CD8-positive, alpha-beta memory T cell (primary cell): Measurements from ENCODE around the gene ING1. TPM values are rescaled to one million over a fixed set of nuclear protein-coding genes. Genes with fewer than 3 reads are reported as not detected.

ENCODE experiments used
- CTCF ChIA-PET: fragments of 350-600 bp; sonication (Branson Sonifier 250); formaldehyde crosslinking; loops from one replicate; lab custom pipeline; 2021; ENCODE audit warnings: antibody characterized with exemption; lab: Charles Lee
- POLR2A ChIA-PET: fragments of 350-600 bp; sonication (Branson Sonifier 250); formaldehyde crosslinking; loops from one replicate; lab custom pipeline; 2021; ENCODE audit warnings: antibody characterized with exemption; lab: Charles Lee
- DNase-seq, 5 donors: peaks; one replicate each; pipeline versions ENCODE4 v3.0.0 to v3.0.0-alpha.2; 2020 to 2022; ENCODE audit warnings: mixed read lengths in 1 of 5
- H3K27ac ChIP-seq: one replicate; pipeline ENCODE4 v1.7.0; 2013; ENCODE audit warnings: low read depth, mild to moderate bottlenecking, low read length, moderate library complexity
- H3K27me3 ChIP-seq: 2 replicates; pipeline ENCODE4 v1.7.0; 2013; ENCODE audit warnings: low read length, mild to moderate bottlenecking; ENCODE audit not compliant: insufficient read depth, poor library complexity, severe bottlenecking
- H3K36me3 ChIP-seq: 2 replicates; pipeline ENCODE4 v1.7.0; 2013; ENCODE audit warnings: mild to moderate bottlenecking, low read length, moderate library complexity; ENCODE audit not compliant: insufficient read depth
- H3K4me1 ChIP-seq: 2 replicates; pipeline ENCODE4 v1.7.0; 2013; ENCODE audit warnings: mild to moderate bottlenecking, low read length, moderate library complexity; ENCODE audit not compliant: insufficient read depth
- H3K4me3 ChIP-seq: 2 replicates; pipeline ENCODE4 v1.7.0; 2013; ENCODE audit warnings: mild to moderate bottlenecking, low read length
- H3K9me3 ChIP-seq: 2 replicates; pipeline ENCODE4 v1.7.0; 2013; ENCODE audit warnings: mild to moderate bottlenecking, low read length
- H3K27ac Mint-ChIP-seq, 8 donors: one replicate each; pipeline ENCODE4 v1.8.0; 2020 to 2021; ENCODE audit warnings: mixed read lengths in 8 of 8, mild to moderate bottlenecking in 6 of 8, inconsistent platforms in 3 of 8, moderate library complexity in 3 of 8
- H3K27me3 Mint-ChIP-seq, 2 donors: one replicate each; pipeline ENCODE4 v1.8.0; 2020 to 2021; ENCODE audit warnings: mixed read lengths in 2 of 2, mild to moderate bottlenecking in 1 of 2, moderate library complexity in 1 of 2
- H3K36me3 Mint-ChIP-seq, 3 donors: one replicate each; pipeline ENCODE4 v1.8.0; 2020 to 2021; ENCODE audit warnings: mixed read lengths in 3 of 3, inconsistent platforms in 1 of 3, mild to moderate bottlenecking in 1 of 3
- H3K4me1 Mint-ChIP-seq, 3 donors: one replicate each; pipeline ENCODE4 v1.8.0; 2020 to 2021; ENCODE audit warnings: mixed read lengths in 3 of 3, inconsistent platforms in 1 of 3, mild to moderate bottlenecking in 1 of 3
- H3K4me3 Mint-ChIP-seq, 7 donors: one replicate each; pipeline ENCODE4 v1.8.0; 2020 to 2021; ENCODE audit warnings: mixed read lengths in 7 of 7, mild to moderate bottlenecking in 6 of 7, moderate library complexity in 4 of 7, inconsistent platforms in 2 of 7
- H3K9me3 Mint-ChIP-seq, 5 donors: one replicate each; pipeline ENCODE4 v1.8.0; 2020 to 2022; ENCODE audit warnings: mixed read lengths in 5 of 5, mild to moderate bottlenecking in 3 of 5, moderate library complexity in 2 of 5, inconsistent platforms in 1 of 5
- polyA plus RNA-seq: library from polyadenylated mRNA; unstranded; fragments of 300-500 nt; fragmentation: Illumina TruSeq; gene quantifications from one replicate; pipeline ENCODE4 v1.2.3, GENCODE V29; 2021
- total RNA-seq, 2 experiments: library from RNA; stranded (reverse); gene quantifications; one replicate each; pipeline ENCODE4 v1.2.3, GENCODE V29; 2021

The ING1 gene
- total and polyA plus RNA-seq, 3 experiments from 2014 or later = 16.6 to 18.5 (median 16.9) TPM

- Mint-ChIP-seq H3K4me1 (peaks cover 41 to 74% (median 60%) of the 10 kb centered on the region in 3 donors), H3K27ac (peak overlapping the region in 2 of 8 donors; percentile 6 to 28), H3K36me3 (peaks cover 0 to 52% (median 13%) of the 10 kb centered on the region in 3 donors), H3K9me3 (no peaks in the 10 kb centered on the region), H3K27me3 (no peaks in the 10 kb centered on the region), H3K4me3 (peak overlapping the region in 2 of 7 donors; percentile 8 to 16)
- H3K9me3 ChIP-seq = no peaks in the 10 kb centered on the region
- no peak overlapping the region for H3K27ac ChIP-seq
- no peaks in the 10 kb centered on the region for H3K27me3 ChIP-seq
- peaks cover 25% of the 10 kb centered on the region for H3K4me1 ChIP-seq
- ChIA-PET POLR2A (no interaction called here), CTCF (interaction anchor here (1.2 to 2.1 kb wide), 2 partner anchors 20 to 116 kb away, joined by 5 to 8 read pairs; no protein-coding TSS in a partner anchor)
- H3K36me3 ChIP-seq = peaks cover 27% of the 10 kb centered on the region
- no peak for DNase-seq
- no peak overlapping the region for H3K4me3 ChIP-seq
These were observed 10.6 kb upstream of the ING1 start for GRCh38 chr13:110702591-110703526.

DNA sequence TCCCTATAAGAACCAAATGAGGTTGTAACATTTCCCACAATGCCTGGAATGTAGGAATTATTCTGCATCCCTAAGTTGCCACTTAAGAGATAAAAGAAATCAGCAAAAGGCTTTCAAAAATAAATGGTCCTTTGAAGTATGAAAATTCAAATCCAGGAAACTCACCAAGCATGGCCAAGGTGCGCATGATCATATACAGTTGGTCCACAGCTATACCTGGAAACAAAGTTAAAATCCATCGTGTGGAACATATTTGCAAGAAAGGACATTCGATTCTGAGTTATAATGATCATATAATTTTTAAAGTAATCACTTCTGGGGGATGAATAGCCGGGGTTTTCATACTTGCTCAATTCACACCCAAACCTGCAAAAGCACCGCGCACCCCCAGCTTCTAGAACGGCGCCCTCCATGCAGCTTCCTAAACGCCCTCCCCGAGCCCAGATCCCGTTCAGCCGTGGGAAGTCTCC is 8.1 kb upstream of the ING1 start:
- Histone ChIP-seq H3K9me3 (no peaks in the 10 kb centered on the region), H3K27ac (peak overlapping the region; percentile 62), H3K36me3 (peaks cover 7% of the 10 kb centered on the region), H3K27me3 (no peaks in the 10 kb centered on the region), H3K4me3 (peak overlapping the region; percentile 54), H3K4me1 (peaks cover 25% of the 10 kb centered on the region)
- Mint-ChIP-seq H3K27me3 (no peaks in the 10 kb centered on the region), H3K4me3 (peak overlapping the region; percentile 89 to 96 (median 93)), H3K9me3 (no peaks in the 10 kb centered on the region), H3K27ac (peak overlapping the region; percentile 64 to 93 (median 88)), H3K36me3 (peaks cover 0 to 30% (median 5%) of the 10 kb centered on the region in 3 donors), H3K4me1 (peaks cover 35 to 59% (median 47%) of the 10 kb centered on the region in 3 donors)
- ChIA-PET POLR2A (interaction anchor here (1.2 to 2.3 kb wide), 2 partner anchors 9 to 210 kb away, joined by 3 to 16 read pairs; partner anchors contain the start of gene ING1), CTCF (interaction anchor here (0.6 to 1.7 kb wide), 4 partner anchors 13 to 113 kb away, joined by 3 to 7 read pairs (median 4); no protein-coding TSS in a partner anchor)
- no peak for DNase-seq

DNA sequence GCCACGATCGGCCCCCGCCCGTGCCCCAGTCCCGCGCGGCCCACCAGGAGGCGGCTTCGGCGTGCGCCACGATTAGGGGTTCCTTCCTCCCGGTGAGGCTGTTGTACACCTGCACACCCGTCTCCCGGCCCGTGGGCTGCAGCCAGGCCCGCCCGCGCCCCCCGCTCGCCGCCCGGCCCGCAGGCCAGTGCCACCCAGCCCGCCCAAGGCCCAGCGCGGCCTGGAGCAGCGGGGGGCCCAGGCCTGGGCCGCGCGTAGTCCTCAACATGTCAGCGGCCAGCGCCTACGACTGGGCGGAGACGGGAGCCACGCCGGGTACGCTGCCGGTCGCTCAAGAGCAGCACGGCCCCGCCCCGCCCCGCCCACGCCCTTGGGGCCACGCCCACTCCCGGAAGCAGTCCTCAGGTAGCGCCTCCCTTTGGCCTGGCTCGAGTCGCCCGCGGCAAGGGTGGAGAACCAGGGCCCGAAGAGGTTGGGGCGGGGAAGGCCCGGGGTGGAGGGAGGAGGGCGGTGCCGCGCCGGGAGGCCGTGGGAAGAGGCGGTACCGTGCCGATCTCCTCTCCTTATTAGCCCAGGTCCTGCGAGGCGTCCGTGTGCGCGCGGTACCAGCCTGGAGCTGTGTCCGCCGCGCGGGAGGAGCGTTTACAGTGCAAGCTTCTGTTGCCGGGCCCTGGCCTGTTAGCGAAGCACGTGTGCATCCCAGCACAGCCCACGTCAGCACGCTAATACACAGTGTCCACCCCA is 7.5 kb upstream of the ING1 start, which contains the start of gene CARS2:
Gene CARS2 (minus strand): TSS at position 291 of the 744 bp plus-strand sequence. CDS start 23 bp downstream, at position 268.
- peaks cover 2% of the 10 kb centered on the region for H3K36me3 ChIP-seq
- H3K4me1 ChIP-seq = peaks cover 25% of the 10 kb centered on the region
- H3K4me3 Mint-ChIP-seq = peak within 1 kb of the TSS; percentile 89 to 96 (median 93)
- peaks cover 35 to 55% (median 43%) of the 10 kb centered on the region in 3 donors for H3K4me1 Mint-ChIP-seq
- no peaks in the 10 kb centered on the region for H3K27me3 Mint-ChIP-seq
- POLR2A ChIA-PET = interaction anchor here (1.2 to 2.3 kb wide), 2 partner anchors 9 to 209 kb away, joined by 3 to 16 read pairs; partner anchors contain the start of gene ING1
- peak; percentile 82 to 94 (median 92) for DNase-seq
- no peaks in the 10 kb centered on the region for H3K9me3 ChIP-seq
- peak within 1 kb of the TSS; percentile 62 for H3K27ac ChIP-seq
- H3K36me3 Mint-ChIP-seq = peaks cover 0 to 26% (median 5%) of the 10 kb centered on the region in 3 donors
- no peaks in the 10 kb centered on the region for H3K9me3 Mint-ChIP-seq
- H3K27me3 ChIP-seq = no peaks in the 10 kb centered on the region
- peak within 1 kb of the TSS; percentile 59 for H3K4me3 ChIP-seq
- H3K27ac Mint-ChIP-seq = peak within 1 kb of the TSS; percentile 74 to 95 (median 91)
- CTCF ChIA-PET = interaction anchor here (0.6 to 1.9 kb wide), 5 partner anchors 14 to 113 kb away, joined by 3 to 7 read pairs (median 3); no protein-coding TSS in a partner anchor

GRCh38 chr13:110706570-110707372 is 6.7 kb upstream of the ING1 start:
- H3K27ac ChIP-seq = peak overlapping the region; percentile 52
- H3K27me3 ChIP-seq = no peaks in the 10 kb centered on the region
- ChIA-PET POLR2A (interaction anchor here (2.3 kb wide), 1 partner anchor 8 kb away, joined by 16 read pairs; the partner anchor contains the start of gene ING1), CTCF (interaction anchor here (1.7 to 1.9 kb wide), 2 partner anchors 23 to 25 kb away, joined by 3 to 7 read pairs; no protein-coding TSS in a partner anchor)
- Mint-ChIP-seq H3K4me1 (peaks cover 39 to 55% (median 44%) of the 10 kb centered on the region in 3 donors), H3K9me3 (no peaks in the 10 kb centered on the region), H3K27me3 (no peaks in the 10 kb centered on the region), H3K36me3 (peaks cover 0 to 19% (median 3%) of the 10 kb centered on the region in 3 donors), H3K27ac (peak overlapping the region; percentile 60 to 95 (median 80)), H3K4me3 (peak overlapping the region; percentile 78 to 96 (median 86))
- H3K36me3 ChIP-seq = no peaks in the 10 kb centered on the region
- peaks cover 29% of the 10 kb centered on the region for H3K4me1 ChIP-seq
- no peaks in the 10 kb centered on the region for H3K9me3 ChIP-seq
- no peak for DNase-seq
- H3K4me3 ChIP-seq = peak overlapping the region; percentile 59

DNA sequence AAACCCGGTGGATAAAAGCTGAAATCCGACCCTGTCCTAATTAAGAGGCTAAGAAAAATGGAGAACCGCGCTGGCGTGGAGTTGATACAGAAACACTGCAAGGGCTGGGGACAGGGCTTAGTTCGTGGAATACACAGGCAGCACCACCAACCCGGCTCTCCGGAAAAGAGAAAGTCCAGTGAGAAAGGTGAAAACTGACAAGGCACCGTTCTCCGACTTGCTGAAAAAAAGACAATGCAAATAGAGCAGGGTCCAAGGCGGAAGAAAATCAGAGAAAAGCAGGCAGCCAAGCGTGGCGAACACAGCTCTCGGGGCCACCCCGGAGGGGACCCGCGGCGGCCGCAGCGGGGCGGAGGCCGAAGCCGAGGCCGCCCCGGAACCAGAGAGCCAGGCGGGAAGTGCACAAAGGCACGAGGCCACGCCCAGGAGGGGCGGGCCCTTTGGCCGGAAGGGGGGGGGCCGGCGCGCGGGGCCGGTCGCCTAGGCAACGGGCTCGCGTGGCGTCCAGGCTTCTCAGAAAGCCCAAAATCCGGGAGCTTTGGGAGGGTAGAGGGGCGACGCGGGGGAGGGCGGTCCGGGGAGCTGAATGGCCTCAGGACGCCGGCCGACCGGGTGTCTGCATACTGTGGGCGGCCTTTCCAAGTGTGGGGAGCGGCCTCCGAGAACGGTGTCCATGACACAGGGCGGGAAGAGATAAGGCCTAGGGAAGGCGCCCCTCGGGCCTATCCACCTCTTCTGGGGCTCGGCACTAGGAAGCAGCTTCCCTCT is 1.2 kb upstream of the ING1 start:
- no peaks in the 10 kb centered on the region for H3K9me3 ChIP-seq
- H3K27ac Mint-ChIP-seq = peak overlapping the region; percentile 89 to 99 (median 97)
- ChIA-PET POLR2A (interaction anchor here (0.6 to 1.6 kb wide), 10 partner anchors 12 to 1877 kb away, joined by 3 to 10 read pairs (median 3); partner anchors contain the start of genes ANKRD10 and NAXD), CTCF (interaction anchor here (0.9 to 1.9 kb wide), 2 partner anchors 109 to 203 kb away, joined by 3 to 9 read pairs; partner anchors contain the start of gene ANKRD10)
- H3K9me3 Mint-ChIP-seq = peaks cover 0 to 6% (median 0%) of the 10 kb centered on the region in 5 donors
- peak overlapping the region; percentile 99 for H3K27ac ChIP-seq
- peak in 4 of 5 donors; percentile 83 to 89 (median 86) for DNase-seq
- no peaks in the 10 kb centered on the region for H3K27me3 ChIP-seq
- peaks cover 19% of the 10 kb centered on the region for H3K4me1 ChIP-seq
- H3K4me3 ChIP-seq = peak overlapping the region; percentile 99
- H3K36me3 ChIP-seq = no peaks in the 10 kb centered on the region
- H3K36me3 Mint-ChIP-seq = peaks cover 0 to 23% (median 0%) of the 10 kb centered on the region in 3 donors
- peaks cover 16 to 23% (median 21%) of the 10 kb centered on the region in 3 donors for H3K4me1 Mint-ChIP-seq
- peak overlapping the region; percentile 85 to 98 (median 96) for H3K4me3 Mint-ChIP-seq
- peaks cover 0 to 11% of the 10 kb centered on the region in 2 donors for H3K27me3 Mint-ChIP-seq
